ENCODE results near the gene ADAMTS7. TPM values are rescaled to one million over a fixed set of nuclear protein-coding genes. Genes with fewer than 3 reads are reported as not detected.
"Not testable (repeated sequence)": the region's sequence is repeated elsewhere in the genome, so short reads cannot be mapped to it uniquely, and the experiment has no call there.

ADAMTS7 gene
- total RNA-seq, 2 donors from 2014 or later, result 35.8 to 45.9 TPM

GRCh38 chr15:78759361-78759998 is 51.8 kb downstream of the ADAMTS7 start:
- ATAC-seq (peak in 1 of 2 donors; percentile 1), DNase-seq (peak; percentile 20)
- intact Hi-C loops (cut with DNase I), result loop anchor here in 1 of 2 donors (10.0 kb wide), 1 partner anchor 115 kb away; the partner anchor contains the start of gene MORF4L1

DNA sequence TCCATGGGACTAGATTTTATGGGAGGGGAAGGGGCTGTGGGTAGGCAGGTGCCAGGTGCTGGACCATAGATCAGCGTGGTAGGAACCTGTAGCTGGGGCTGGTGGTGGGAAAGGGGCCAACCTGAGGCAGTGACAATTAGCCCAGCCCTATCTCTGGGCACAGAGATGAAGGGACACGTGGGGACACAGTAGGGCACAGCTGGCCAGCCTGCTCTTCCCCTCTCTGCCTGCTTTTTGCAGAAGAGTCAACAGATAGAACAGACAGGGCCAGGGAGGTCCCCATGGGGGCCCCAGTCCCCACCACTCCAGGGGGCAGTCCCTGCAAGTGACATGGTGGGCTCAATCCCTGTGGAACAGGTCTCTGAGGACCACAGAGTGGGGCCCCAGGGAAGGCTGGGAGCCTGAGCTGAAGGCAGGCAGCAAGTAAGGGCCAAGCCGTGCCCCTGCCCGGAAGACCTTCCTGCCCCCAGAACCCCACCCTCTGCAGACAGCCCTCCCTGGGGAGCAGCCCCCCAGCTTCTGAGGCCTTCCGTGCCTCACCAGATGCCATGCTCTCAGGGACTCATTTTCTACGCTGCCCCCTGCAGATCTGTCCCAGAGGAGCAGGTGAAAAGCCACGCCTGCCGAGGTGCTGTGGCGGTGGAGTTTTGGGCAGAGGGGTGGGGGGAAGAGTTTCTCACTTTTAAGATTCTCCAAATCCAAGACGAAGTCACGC is 52.6 kb downstream of the ADAMTS7 start:
- intact Hi-C loops (cut with DNase I), result loop anchor here in 1 of 2 donors (10.0 kb wide), 1 partner anchor 116 kb away; the partner anchor contains the start of gene MORF4L1
- not testable (repeated sequence) for ATAC-seq
- DNase-seq, result peak; percentile 22

GRCh38 chr15:78758084-78758483 is 53.2 kb downstream of the ADAMTS7 start:
- peak; percentile 12 for DNase-seq
- intact Hi-C loops (cut with DNase I), result loop anchor here in 1 of 2 donors (10.0 kb wide), 1 partner anchor 117 kb away; the partner anchor contains the start of gene MORF4L1
- not testable (repeated sequence) for ATAC-seq

DNA sequence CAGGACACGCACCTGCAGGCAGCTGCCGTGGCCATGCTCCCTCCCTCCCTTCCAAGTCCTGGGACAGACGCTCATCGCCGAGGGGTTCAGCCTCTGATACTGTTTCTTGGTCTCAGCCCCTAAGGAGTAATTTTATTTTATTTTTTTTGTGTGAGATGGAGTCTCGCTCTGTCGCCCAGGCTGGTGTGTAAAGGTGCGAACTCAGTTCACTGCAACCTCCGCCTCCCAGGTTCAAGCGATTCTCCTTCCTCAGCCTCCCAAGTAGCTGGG is 53.7 kb downstream of the ADAMTS7 start:
- ATAC-seq (no peak), DNase-seq (no peak)
- intact Hi-C loops (cut with DNase I), result loop anchor here in 1 of 2 donors (10.0 kb wide), 1 partner anchor 117 kb away; the partner anchor contains the start of gene MORF4L1

DNA sequence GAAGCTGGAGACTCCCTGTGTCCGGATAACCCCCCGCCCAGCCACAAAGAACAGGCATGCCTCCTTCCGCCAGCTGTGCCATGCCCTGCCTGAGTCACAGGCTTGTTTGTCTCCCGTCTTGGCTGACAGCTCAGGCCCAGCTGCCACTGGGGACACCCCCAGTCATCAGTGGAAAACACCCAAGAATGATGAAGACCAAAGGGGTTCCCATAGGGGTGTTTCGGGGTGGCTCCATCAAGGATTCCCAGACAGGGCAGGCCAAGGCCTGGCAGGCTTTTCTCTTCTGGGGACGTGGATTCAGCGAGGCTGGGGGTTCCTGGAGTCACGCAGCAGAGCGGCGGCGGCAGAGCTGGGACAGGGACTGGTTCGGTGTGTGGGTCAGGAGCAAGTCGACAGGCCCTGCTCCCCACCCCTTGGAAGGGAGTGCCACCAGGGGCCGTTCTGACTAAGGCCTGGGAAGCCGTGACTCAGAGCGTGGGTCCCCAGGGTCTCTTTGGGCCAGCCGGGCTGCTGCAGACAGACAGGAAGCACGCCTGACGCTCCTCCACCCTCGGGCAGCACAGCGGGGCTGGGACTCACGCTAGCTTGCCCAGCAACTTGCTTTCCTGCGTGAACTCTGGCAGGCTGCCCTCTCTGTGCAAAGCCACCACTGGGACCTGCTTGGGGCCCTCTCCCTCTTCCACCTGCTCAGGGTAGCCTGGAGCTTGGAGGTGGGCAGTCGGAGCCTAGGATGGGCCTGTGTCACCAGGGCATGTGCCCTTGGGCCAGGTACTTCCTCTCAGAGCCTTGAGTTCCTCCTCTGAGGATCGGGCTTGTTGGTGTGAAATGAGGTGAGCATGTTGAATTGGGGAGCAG is 54.3 kb downstream of the ADAMTS7 start:
- ATAC-seq (peak; percentile 25 to 61), DNase-seq (peak; percentile 91)
- intact Hi-C loops (cut with DNase I), result loop anchor here in 1 of 2 donors (10.0 kb wide), 1 partner anchor 118 kb away; the partner anchor contains the start of gene MORF4L1

GRCh38 chr15:78755900-78756591 is 55.2 kb downstream of the ADAMTS7 start:
- intact Hi-C loops (cut with DNase I), result loop anchor here in 1 of 2 donors (10.0 kb wide), 1 partner anchor 119 kb away; the partner anchor contains the start of gene MORF4L1
- DNase-seq, result peak; percentile 69
- peak; percentile 13 to 65 for ATAC-seq

DNA sequence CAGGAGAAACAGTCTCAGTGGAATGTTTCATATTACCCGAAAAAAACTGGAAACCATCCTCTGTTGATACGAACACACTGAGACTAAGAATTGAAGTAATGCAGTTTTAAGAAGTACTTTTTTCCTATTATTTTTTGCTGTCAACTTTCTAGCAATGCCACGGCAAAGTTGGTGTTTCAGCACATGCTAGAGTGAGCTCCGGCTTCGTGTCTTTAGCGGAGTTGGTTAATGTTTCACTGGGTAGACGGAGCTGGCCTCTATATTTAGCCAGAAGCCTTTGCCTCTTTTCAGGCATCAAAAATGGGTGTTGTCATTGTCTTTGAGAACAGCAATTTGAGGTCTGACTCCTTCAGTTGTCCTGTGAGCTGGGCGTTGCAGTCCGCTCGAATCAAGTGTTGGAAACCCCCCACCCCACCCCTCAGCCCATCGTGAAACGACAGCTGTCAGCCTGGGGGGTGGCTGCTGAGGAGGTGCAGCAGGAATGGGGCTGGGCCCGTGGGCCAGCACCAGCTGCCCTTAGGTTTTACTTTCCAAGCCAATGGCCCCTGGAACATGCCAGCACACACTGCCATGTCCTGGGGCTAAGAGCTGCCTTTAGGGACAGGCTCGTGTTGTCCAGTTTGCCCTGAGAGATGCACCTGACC is 56.5 kb downstream of the ADAMTS7 start:
- DNase-seq, ATAC-seq: not testable (repeated sequence)
- intact Hi-C loops (cut with DNase I), result loop anchor here in 1 of 2 donors (5.0 to 10.0 kb wide), 2 partner anchors 58 to 120 kb away; partner anchors contain the start of genes ADAMTS7 and MORF4L1

GRCh38 chr15:78753751-78754535 is 57.3 kb downstream of the ADAMTS7 start:
- intact Hi-C loops (cut with DNase I), result loop anchor here in 1 of 2 donors (5.0 to 10.0 kb wide), 2 partner anchors 58 to 121 kb away; partner anchors contain the start of genes ADAMTS7 and MORF4L1
- not testable (repeated sequence) for ATAC-seq, DNase-seq

GRCh38 chr15:78753359-78753659 is 58.0 kb downstream of the ADAMTS7 start:
- ATAC-seq, DNase-seq: not testable (repeated sequence)
- intact Hi-C loops (cut with DNase I), result loop anchor here in 1 of 2 donors (5.0 to 10.0 kb wide), 2 partner anchors 59 to 121 kb away; partner anchors contain the start of genes ADAMTS7 and MORF4L1

DNA sequence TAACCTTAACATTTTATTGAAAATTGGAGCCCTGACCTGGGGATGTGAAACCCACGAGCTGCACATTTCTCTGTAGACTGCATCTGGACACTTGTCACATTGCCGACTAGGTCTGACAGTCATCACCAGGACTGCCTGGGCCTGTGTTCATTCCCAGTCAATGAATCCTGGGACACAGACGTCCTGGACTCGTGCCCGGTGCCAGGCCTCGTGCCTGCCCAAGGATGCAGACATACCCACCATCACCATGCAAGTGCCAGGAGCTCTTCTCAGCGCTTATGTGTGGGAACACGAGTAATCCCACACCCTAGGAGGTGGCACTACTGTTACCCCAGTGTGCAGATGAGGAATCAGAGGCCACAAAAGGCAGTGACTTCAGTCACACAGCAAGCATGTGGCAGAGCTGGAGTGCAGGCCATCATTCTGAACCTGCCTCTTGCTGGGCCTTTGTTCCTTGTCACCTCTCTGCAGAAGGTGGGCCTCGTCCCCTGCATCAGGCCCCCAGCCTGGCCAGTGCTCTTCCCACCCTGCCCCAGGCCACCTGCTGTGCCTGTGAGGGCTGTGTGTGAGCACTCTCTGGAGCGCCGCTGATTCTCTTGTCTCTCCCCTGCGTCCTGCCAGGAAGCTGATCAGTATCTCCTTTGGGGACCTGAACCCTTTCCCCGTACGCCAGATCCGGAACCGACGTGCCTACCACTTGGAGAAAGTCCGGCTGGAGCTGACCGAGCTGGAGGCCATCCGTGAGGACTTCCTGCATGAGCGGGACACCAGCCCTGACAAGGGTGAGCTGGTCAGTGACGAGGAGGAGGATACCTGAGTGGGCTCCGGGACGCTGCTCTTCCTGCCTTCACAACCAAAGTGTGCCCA is 58.5 kb downstream of the ADAMTS7 start:
- ATAC-seq (peak; percentile 6), DNase-seq (no peak)
- intact Hi-C loops (cut with DNase I), result loop anchor here in 1 of 2 donors (5.0 to 10.0 kb wide), 2 partner anchors 60 to 122 kb away; partner anchors contain the start of genes ADAMTS7 and MORF4L1

GRCh38 chr15:78751602-78751979 is 59.7 kb downstream of the ADAMTS7 start:
- DNase-seq, result no peak

DNA sequence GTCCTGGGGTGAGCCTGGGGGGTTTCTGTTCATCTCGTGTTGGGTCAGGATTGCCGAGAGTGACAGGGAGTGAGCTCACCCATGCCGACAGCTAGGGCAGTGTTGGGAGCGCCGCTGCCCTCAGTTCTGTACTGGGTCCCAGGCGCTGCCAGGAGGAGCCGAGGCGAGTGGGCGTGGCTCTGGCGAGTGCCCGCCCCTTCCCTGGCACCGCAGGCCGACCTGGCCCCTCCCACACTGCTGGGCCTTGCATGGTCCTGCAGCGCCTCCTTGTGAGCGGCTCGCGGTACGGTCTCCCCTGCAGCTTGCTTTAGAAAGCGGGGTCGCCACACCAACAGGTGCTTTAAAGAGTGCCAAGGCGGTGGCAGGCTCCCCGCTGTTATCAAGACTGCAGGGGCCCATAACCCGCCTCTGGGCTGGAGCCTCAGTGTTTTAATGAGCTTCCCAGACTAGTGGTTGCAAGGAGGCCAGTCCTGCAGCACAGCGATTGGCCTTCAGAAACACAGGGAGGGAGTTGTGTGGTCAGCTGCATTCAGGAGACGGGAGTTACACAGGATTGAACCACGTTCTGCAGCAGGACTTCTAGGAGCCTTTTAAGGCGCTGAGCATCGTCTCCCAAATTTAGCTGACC is 60.2 kb downstream of the ADAMTS7 start:
- ATAC-seq (peak; percentile 88 to 91), DNase-seq (peak; percentile 94)
- intact Hi-C loops (cut with DNase I), result loop anchor here in 1 of 2 donors (5.0 to 10.0 kb wide), 2 partner anchors 61 to 124 kb away; partner anchors contain the start of genes ADAMTS7 and MORF4L1

More at GRCh38 chr15:78751602-78751979, 59.7 kb downstream of the ADAMTS7 start:
- intact Hi-C loops (cut with DNase I), result loop anchor here in 1 of 2 donors (5.0 to 10.0 kb wide), 2 partner anchors 61 to 123 kb away; partner anchors contain the start of genes ADAMTS7 and MORF4L1
- ATAC-seq, result no peak

GRCh38 chr15:78750566-78750965 is 60.7 kb downstream of the ADAMTS7 start:
- intact Hi-C loops (cut with DNase I), result loop anchor here in 1 of 2 donors (5.0 to 10.0 kb wide), 2 partner anchors 62 to 124 kb away; partner anchors contain the start of genes ADAMTS7 and MORF4L1
- DNase-seq (no peak), ATAC-seq (peak; percentile 17 to 62)

DNA sequence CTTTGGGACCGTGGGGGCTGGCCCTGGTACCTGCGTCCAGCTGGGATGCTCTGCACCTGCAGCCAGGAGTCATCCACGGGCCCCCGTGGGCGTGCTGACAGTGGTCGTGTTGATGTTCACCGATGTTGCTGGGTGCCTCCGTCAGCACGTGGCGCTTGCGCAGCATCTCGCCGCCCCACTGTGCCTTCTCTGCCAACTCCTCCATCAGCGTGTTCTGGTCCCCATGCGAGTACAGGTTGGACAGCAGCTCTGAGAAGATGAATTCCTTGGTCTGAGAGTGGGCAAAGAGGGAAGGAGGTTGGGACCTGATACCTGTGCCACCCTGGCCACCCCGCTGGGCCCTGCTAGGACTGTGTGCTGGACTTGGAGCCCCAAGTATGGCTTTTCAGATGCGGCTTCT is 61.4 kb downstream of the ADAMTS7 start:
- intact Hi-C loops (cut with DNase I), result loop anchor here in 1 of 2 donors (5.0 to 10.0 kb wide), 2 partner anchors 62 to 125 kb away; partner anchors contain the start of genes ADAMTS7 and MORF4L1
- ATAC-seq (no peak), DNase-seq (no peak)

GRCh38 chr15:78747877-78748276 is 63.4 kb downstream of the ADAMTS7 start:
- DNase-seq; intact Hi-C loops (cut with DNase I); ATAC-seq: not testable (repeated sequence)

All from left cardiac atrium (tissue), 4 donors.